HCT116 (cell line): Measurements from ENCODE around the gene ANGPTL5. TPM values are rescaled to one million over a fixed set of nuclear protein-coding genes. Genes with fewer than 3 reads are reported as not detected.

ENCODE experiments used
- ATAC-seq: fragments of 200-7000 bp; cut with Tn5 transposase; 2 replicates; pipeline ENCODE4 v1.9.1; 2020; ENCODE audit warnings: mild to moderate bottlenecking, moderate library complexity
- BruUV-seq: library from RNA; stranded (reverse); fragments of 400-500 nt; replicated peaks from 2 replicates; lab custom pipeline; 2021; lab: Mats Ljungman, UMichigan
- CTCF ChIA-PET: fragments of 300-600 bp; sonication (Branson Sonifier 250); formaldehyde crosslinking; loops from one replicate; lab custom pipeline; 2021; ENCODE audit warnings: antibody characterized with exemption; lab: Charles Lee
- POLR2A ChIA-PET: fragments of 300-600, 350-600 bp; sonication (Branson Sonifier 250); formaldehyde crosslinking; loops from one replicate; lab custom pipeline; 2021; ENCODE audit warnings: antibody characterized with exemption; lab: Charles Lee
- RAD21 ChIA-PET, 2 experiments: fragments of 300-600 bp; sonication (Branson Sonifier 250); formaldehyde crosslinking; loops; one replicate each; lab custom pipeline; 2023; ENCODE audit warnings: low total read pairs in 2 of 2; ENCODE audit not compliant: uncharacterized antibody in 2 of 2, unreplicated experiment in 2 of 2, low non-redundant PET in 1 of 2; lab: Charles Lee
- DNase-seq: peaks from one replicate; pipeline ENCODE4 v3.0.0-alpha.2; 2010; ENCODE audit warnings: low read depth, low spot score
- H2AFZ ChIP-seq: fragments of 200-600 bp; shearing (Covaris generic), sonication (generic); 2 replicates; pipeline ENCODE4 v1.6.1; 2017; ENCODE audit warnings: low read depth, mixed run types, mixed read lengths, antibody characterized with exemption, low read length; ENCODE audit not compliant: poor library complexity, severe bottlenecking
- H3K27ac ChIP-seq: 2 replicates; pipeline ENCODE4 v1.5.1; 2012; ENCODE audit warnings: low read depth, low read length
- H3K27me3 ChIP-seq: fragments of 200-600 bp; sonication (generic); 2 replicates; pipeline ENCODE4 v1.6.1; 2016; ENCODE audit warnings: mixed run types, low read length, mixed read lengths; ENCODE audit not compliant: insufficient read depth
- H3K36me3 ChIP-seq, 2 experiments: fragments of 200-500 bp in 1 of 2; fragments of 200-600 bp in 1 of 2; sonication (Bioruptor generic) in 1 of 2; sonication (generic) in 1 of 2; 2 replicates each; pipeline versions ENCODE4 v1.5.1 to v1.6.1; 2014 to 2016; ENCODE audit warnings: low read length in 2 of 2, inconsistent platforms in 1 of 2, mixed read lengths in 1 of 2, mixed run types in 1 of 2; ENCODE audit not compliant: insufficient read depth in 2 of 2, control insufficient read depth in 1 of 2
- H3K4me1 ChIP-seq, 2 experiments: fragments of 200-600 bp in 1 of 2; sonication (generic) in 1 of 2; 2 replicates each; pipeline versions ENCODE4 v1.5.1 to v1.6.1; 2012 to 2017; ENCODE audit warnings: low read length in 2 of 2, inconsistent platforms in 1 of 2, mild to moderate bottlenecking in 1 of 2, mixed read lengths in 1 of 2, mixed run types in 1 of 2, moderate library complexity in 1 of 2; ENCODE audit not compliant: insufficient read depth in 2 of 2, control insufficient read depth in 1 of 2
- H3K4me2 ChIP-seq: fragments of 200-600 bp; sonication (generic); 2 replicates; pipeline ENCODE4 v1.6.1; 2017; ENCODE audit warnings: mixed run types, low read length, mixed read lengths
- H3K4me3 ChIP-seq, 2 experiments: fragments of 200-600 bp in 1 of 2; sonication (generic) in 1 of 2; replicated peaks in 1 of 2; 2 replicates each; pipeline ENCODE4 v1.5.1; 2011 to 2016; ENCODE audit warnings: low read length in 2 of 2, control low read depth in 1 of 2, low read depth in 1 of 2, mild to moderate bottlenecking in 1 of 2, mixed read lengths in 1 of 2, mixed run types in 1 of 2
- H3K79me2 ChIP-seq: fragments of 200-600 bp; sonication (generic); 2 replicates; pipeline ENCODE4 v1.6.1; 2017; ENCODE audit warnings: mild to moderate bottlenecking, mixed run types, low read length, moderate library complexity, mixed read lengths; ENCODE audit not compliant: insufficient read depth
- H3K9ac ChIP-seq: fragments of 200-600 bp; sonication (generic); 2 replicates; pipeline ENCODE4 v1.6.1; 2016; ENCODE audit warnings: low read length, mixed read lengths
- H3K9me2 ChIP-seq: fragments of 200-600 bp; sonication (generic), shearing (Covaris generic); 2 replicates; pipeline ENCODE4 v1.6.1; 2017; ENCODE audit warnings: mixed run types, mild to moderate bottlenecking, moderate library complexity; ENCODE audit not compliant: insufficient read depth
- H3K9me3 ChIP-seq, 2 experiments: fragments of 200-500 bp in 1 of 2; fragments of 200-600 bp in 1 of 2; sonication (Bioruptor generic) in 1 of 2; sonication (generic) in 1 of 2; 2 replicates each; pipeline ENCODE4 v1.6.1; 2014 to 2017; ENCODE audit warnings: low read length in 2 of 2, mixed read lengths in 2 of 2, inconsistent platforms in 1 of 2, low read depth in 1 of 2, mild to moderate bottlenecking in 1 of 2, mixed run types in 1 of 2, moderate library complexity in 1 of 2; ENCODE audit not compliant: control insufficient read depth in 1 of 2, insufficient read depth in 1 of 2
- H4K20me1 ChIP-seq: fragments of 200-600 bp; sonication (generic), shearing (Covaris generic); 2 replicates; pipeline ENCODE4 v1.6.1; 2017; ENCODE audit warnings: mixed run types, mild to moderate bottlenecking, moderate library complexity; ENCODE audit not compliant: insufficient read depth
- ATF3 ChIP-seq: IDR thresholded peaks from 2 replicates; pipeline ENCODE4 v1.6.1; 2012
- CBX3 ChIP-seq: IDR thresholded peaks from 2 replicates; pipeline ENCODE4 v1.6.1; 2012; ENCODE audit warnings: low read depth
- CEBPB ChIP-seq: IDR thresholded peaks from 2 replicates; pipeline ENCODE4 v1.6.1; 2012; ENCODE audit warnings: low read depth
- ELF1 ChIP-seq: IDR thresholded peaks from 2 replicates; pipeline ENCODE4 v1.6.1; 2012; ENCODE audit warnings: low read depth, borderline replicate concordance
- POLR2A ChIP-seq: IDR thresholded peaks from 2 replicates; pipeline ENCODE4 v1.7.0; 2011; ENCODE audit warnings: borderline replicate concordance; ENCODE audit not compliant: insufficient read depth, insufficient read length; ENCODE audit errors: extremely low read depth
- SIN3A ChIP-seq: IDR thresholded peaks from 2 replicates; pipeline ENCODE4 v1.6.1; 2012; ENCODE audit warnings: low read depth
- ZNF274 ChIP-seq: fragments of 200-500 bp; sonication (Bioruptor generic); IDR thresholded peaks from 2 replicates; pipeline ENCODE4 v1.6.1; 2014; ENCODE audit warnings: mild to moderate bottlenecking, low read depth, low read length, inconsistent platforms
- intact Hi-C: fragments of 100-400 bp; cut with micrococcal nuclease; formaldehyde crosslinking; loops from 2 replicates; pipeline ENCODE4 v1.10.0; 2022
- total RNA-seq: library from RNA; stranded (reverse); gene quantifications from one replicate; pipeline ENCODE4 v1.2.1, GENCODE V29; 2021; ENCODE audit not compliant: unreplicated experiment
- TF ChIP-seq, protein P1 (sequence below): IDR thresholded peaks from 2 replicates; pipeline ENCODE4 v1.6.1; 2012
- TF ChIP-seq, protein P2 (sequence below): IDR thresholded peaks from 2 replicates; pipeline ENCODE4 v1.6.1; 2012; ENCODE audit warnings: low read depth

The ANGPTL5 gene
- total RNA-seq, 1 experiment from 2014 or later = not detected

- TF ChIP-seq, protein P1, sequence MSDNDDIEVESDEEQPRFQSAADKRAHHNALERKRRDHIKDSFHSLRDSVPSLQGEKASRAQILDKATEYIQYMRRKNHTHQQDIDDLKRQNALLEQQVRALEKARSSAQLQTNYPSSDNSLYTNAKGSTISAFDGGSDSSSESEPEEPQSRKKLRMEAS = no peak; the same call in 1 of the 2 replicates
- no peak for TF ChIP-seq POLR2A
These were observed 45.8 kb downstream of the ANGPTL5 start (continued) for GRCh38 chr11:101870510-101870909.

- H3K9me3 ChIP-seq = no peaks in the 10 kb centered on the region
- peak overlapping the region; percentile 55 for H2AFZ ChIP-seq
- H3K4me1 ChIP-seq = peaks cover 0 to 60% of the 10 kb centered on the region in 2 experiments; a peak in 2 of 4 replicates
- ChIA-PET POLR2A (no interaction called here), CTCF (interaction anchor here (1.3 kb wide), 1 partner anchor 140 kb away, joined by 4 read pairs; no protein-coding TSS in a partner anchor), RAD21 (no interaction called here)
- ATAC-seq (no peak), DNase-seq (no peak)
- H3K27me3 ChIP-seq = no peaks in the 10 kb centered on the region
- intact Hi-C loops = loop anchor here (10.0 kb wide), 1 partner anchor 477 kb away; the partner anchor contains the start of gene BIRC2
- TF ChIP-seq ATF3 (no peak), SIN3A (no peak), ZNF274 (no peak), CEBPB (no peak), CBX3 (no peak), ELF1 (no peak)
- TF ChIP-seq, protein P2, sequence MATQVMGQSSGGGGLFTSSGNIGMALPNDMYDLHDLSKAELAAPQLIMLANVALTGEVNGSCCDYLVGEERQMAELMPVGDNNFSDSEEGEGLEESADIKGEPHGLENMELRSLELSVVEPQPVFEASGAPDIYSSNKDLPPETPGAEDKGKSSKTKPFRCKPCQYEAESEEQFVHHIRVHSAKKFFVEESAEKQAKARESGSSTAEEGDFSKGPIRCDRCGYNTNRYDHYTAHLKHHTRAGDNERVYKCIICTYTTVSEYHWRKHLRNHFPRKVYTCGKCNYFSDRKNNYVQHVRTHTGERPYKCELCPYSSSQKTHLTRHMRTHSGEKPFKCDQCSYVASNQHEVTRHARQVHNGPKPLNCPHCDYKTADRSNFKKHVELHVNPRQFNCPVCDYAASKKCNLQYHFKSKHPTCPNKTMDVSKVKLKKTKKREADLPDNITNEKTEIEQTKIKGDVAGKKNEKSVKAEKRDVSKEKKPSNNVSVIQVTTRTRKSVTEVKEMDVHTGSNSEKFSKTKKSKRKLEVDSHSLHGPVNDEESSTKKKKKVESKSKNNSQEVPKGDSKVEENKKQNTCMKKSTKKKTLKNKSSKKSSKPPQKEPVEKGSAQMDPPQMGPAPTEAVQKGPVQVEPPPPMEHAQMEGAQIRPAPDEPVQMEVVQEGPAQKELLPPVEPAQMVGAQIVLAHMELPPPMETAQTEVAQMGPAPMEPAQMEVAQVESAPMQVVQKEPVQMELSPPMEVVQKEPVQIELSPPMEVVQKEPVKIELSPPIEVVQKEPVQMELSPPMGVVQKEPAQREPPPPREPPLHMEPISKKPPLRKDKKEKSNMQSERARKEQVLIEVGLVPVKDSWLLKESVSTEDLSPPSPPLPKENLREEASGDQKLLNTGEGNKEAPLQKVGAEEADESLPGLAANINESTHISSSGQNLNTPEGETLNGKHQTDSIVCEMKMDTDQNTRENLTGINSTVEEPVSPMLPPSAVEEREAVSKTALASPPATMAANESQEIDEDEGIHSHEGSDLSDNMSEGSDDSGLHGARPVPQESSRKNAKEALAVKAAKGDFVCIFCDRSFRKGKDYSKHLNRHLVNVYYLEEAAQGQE = no peak
- H3K9ac ChIP-seq = no peak overlapping the region
- H4K20me1 ChIP-seq = no peaks in the 10 kb centered on the region
- H3K79me2 ChIP-seq = no peaks in the 10 kb centered on the region
- no peaks in the 10 kb centered on the region for H3K9me2 ChIP-seq
- H3K4me2 ChIP-seq = no peak overlapping the region
- H3K27ac ChIP-seq = no peak overlapping the region
- no TSS peak for BruUV-seq
- H3K36me3 ChIP-seq = no peaks in the 10 kb centered on the region
- H3K4me3 ChIP-seq = no peak overlapping the region
These were observed 48.4 kb downstream of the ANGPTL5 start for GRCh38 chr11:101867951-101868350.
